Suprapubic skin (tissue), 3 donors: ENCODE data around the gene ZCCHC24.

ENCODE experiments used
- CTCF ChIP-seq, 2 donors: fragments of 200-600 bp in 1 of 2; fragments of 450-650 bp in 1 of 2; sonication (generic) in 1 of 2; IDR thresholded peaks; one replicate each; pipeline ENCODE4 v1.5.1; 2016 to 2019; ENCODE audit warnings: antibody characterized with exemption in 2 of 2, mild to moderate bottlenecking in 1 of 2, moderate library complexity in 1 of 2
- EP300 ChIP-seq: sonication (generic); formaldehyde crosslinking; IDR thresholded peaks from one replicate; pipeline ENCODE4 v1.6.1; 2017; ENCODE audit warnings: antibody characterized with exemption
- POLR2A ChIP-seq, 2 donors: fragments of 450-650 bp; IDR thresholded peaks; one replicate each; pipeline ENCODE4 v1.6.1; 2017; ENCODE audit warnings: antibody characterized with exemption in 2 of 2, mild to moderate bottlenecking in 2 of 2, moderate library complexity in 2 of 2

GRCh38 chr10:79400146-79401004 lies 45.0 kb downstream of the ZCCHC24 start:
- no peak for TF ChIP-seq POLR2A (IDR thresholded peaks at IDR 0.05)
- peak; percentile 5 to 58 for TF ChIP-seq CTCF (IDR thresholded peaks at IDR 0.05)
- TF ChIP-seq EP300: no peak
